DOHH2 (cell line): ENCODE measurements around the gene TET1.
"Not testable (repeated sequence)": the region's sequence is repeated elsewhere in the genome, so short reads cannot be mapped to it uniquely, and the experiment has no call there.

Experiments used
- CTCF ChIP-seq: fragments of 200-600 bp; sonication (generic); IDR thresholded peaks from one replicate; pipeline ENCODE4 v1.5.1; 2014; ENCODE audit warnings: antibody characterized with exemption, mild to moderate bottlenecking, low read depth, low read length; ENCODE audit not compliant: poor library complexity, severe bottlenecking
- EZH2phosphoT487 ChIP-seq: fragments of 200-600 bp; sonication (generic); IDR thresholded peaks from 2 replicates; pipeline ENCODE4 v1.6.1; 2017; ENCODE audit warnings: borderline replicate concordance, mild to moderate bottlenecking, antibody characterized with exemption, low read length, moderate library complexity, mixed read lengths

- not testable (repeated sequence) for TF ChIP-seq CTCF, EZH2phosphoT487
These were observed 49.9 kb downstream of the TET1 start for GRCh38 chr10:68610023-68610422.
